Keratinocyte (primary cell): ENCODE data around the gene PPID.

Experiments used
- CTCF ChIP-seq, 3 experiments: IDR thresholded peaks in 1 of 3; conservative IDR thresholded peaks in 1 of 3; optimal IDR thresholded peaks in 1 of 3; 2 replicates in 2 of 3; 3 replicates in 1 of 3; pipeline versions ENCODE3 to v1.5.1; 2011; ENCODE audit warnings: low read length in 3 of 3, mild to moderate bottlenecking in 3 of 3, moderate library complexity in 2 of 3, control low read depth in 1 of 3, inconsistent platforms in 1 of 3; ENCODE audit not compliant: insufficient read depth in 2 of 3; ENCODE audit errors: extremely low read depth in 1 of 3
- EZH2 ChIP-seq: IDR thresholded peaks from one replicate; pipeline ENCODE4 v1.6.1; 2012; ENCODE audit warnings: inconsistent platforms, mild to moderate bottlenecking, low read length, moderate library complexity

DNA sequence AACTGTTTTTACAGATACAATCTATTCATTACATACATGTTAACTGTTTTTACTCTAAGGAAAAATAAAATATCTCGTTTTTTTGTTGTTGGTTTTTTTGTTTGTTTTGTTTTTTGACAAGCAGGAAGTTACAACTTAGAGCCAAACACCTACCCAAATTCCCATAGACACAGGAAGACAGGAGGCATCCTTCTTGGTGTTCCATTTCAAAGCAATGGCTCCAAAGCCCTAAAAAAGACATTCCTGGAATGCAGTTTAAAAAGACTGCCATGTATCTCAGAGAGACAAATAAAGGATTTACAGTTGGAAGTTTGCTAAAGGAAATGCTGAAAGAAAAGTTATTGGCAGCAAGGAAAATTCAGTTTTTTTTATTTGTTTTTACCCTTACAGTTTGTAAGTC, 34.4 kb downstream of the PPID start:
- TF ChIP-seq CTCF (optimal IDR thresholded peaks at IDR 0.05 in 1 of 3, IDR thresholded peaks at IDR 0.05 in 1 of 3, conservative IDR thresholded peaks at IDR 0.05 in 1 of 3; ENCODE audit: extremely low read depth in 1 of 3, insufficient read depth in 2 of 3, low read length in 3 of 3), result no peak
- TF ChIP-seq EZH2, result no peak
